ENCODE data around the gene PDCD11.
"Not testable (repeated sequence)": the region's sequence is repeated elsewhere in the genome, so short reads cannot be mapped to it uniquely, and the experiment has no call there.

Gene PDCD11

GRCh38 chr10:103416436-103417147 is 20.2 kb downstream of the PDCD11 start:
- no peak for DNase-seq

- not testable (repeated sequence) for DNase-seq
Measured at GRCh38 chr10:103417148-103417469, 20.7 kb downstream of the PDCD11 start.

GRCh38 chr10:103417601-103418000 is 21.2 kb downstream of the PDCD11 start:
- no peak for DNase-seq

GRCh38 chr10:103419101-103419500 is 22.7 kb downstream of the PDCD11 start:
- no peak for DNase-seq

GRCh38 chr10:103423748-103424147 is 27.3 kb downstream of the PDCD11 start:
- DNase-seq = no peak

- no peak for DNase-seq
Measured at GRCh38 chr10:103427866-103428265, 31.4 kb downstream of the PDCD11 start.

- DNase-seq = no peak
Measured at GRCh38 chr10:103428989-103429643, 32.7 kb downstream of the PDCD11 start.

- no peak for DNase-seq
Measured at GRCh38 chr10:103429647-103430046, 33.2 kb downstream of the PDCD11 start.

GRCh38 chr10:103431902-103432301 is 35.5 kb downstream of the PDCD11 start:
- no peak for DNase-seq

GRCh38 chr10:103433858-103434257 is 37.4 kb downstream of the PDCD11 start:
- no peak for DNase-seq

- no peak for DNase-seq
Measured at GRCh38 chr10:103439776-103440175, 43.4 kb downstream of the PDCD11 start.

GRCh38 chr10:103440416-103440815 is 44.0 kb downstream of the PDCD11 start:
- no peak for DNase-seq

- no peak for DNase-seq
Measured at GRCh38 chr10:103441206-103441605, 44.8 kb downstream of the PDCD11 start.

- DNase-seq = no peak
Measured at GRCh38 chr10:103441611-103442010, 45.2 kb downstream of the PDCD11 start.

- no peak for DNase-seq
Measured at GRCh38 chr10:103442031-103442461, 45.6 kb downstream of the PDCD11 start.

GRCh38 chr10:103443475-103444185 is 47.2 kb downstream of the PDCD11 start:
- DNase-seq = no peak

- no peak for DNase-seq
Measured at GRCh38 chr10:103444478-103444877, 48.1 kb downstream of the PDCD11 start.

- no peak for DNase-seq
Measured at GRCh38 chr10:103445366-103445765, 48.9 kb downstream of the PDCD11 start.

- no peak for DNase-seq
Measured at GRCh38 chr10:103445767-103446567, 49.5 kb downstream of the PDCD11 start.

- DNase-seq = no peak
Measured at GRCh38 chr10:103447187-103447586, 50.8 kb downstream of the PDCD11 start.

GRCh38 chr10:103448746-103449145 is 52.3 kb downstream of the PDCD11 start:
- no peak for DNase-seq

GRCh38 chr10:103449208-103450144 is 53.0 kb downstream of the PDCD11 start:
- DNase-seq = no peak

Measured in activated gamma-delta T cell (primary cell).